ENCODE data around the gene IMPDH1. TPM values are rescaled to one million over a fixed set of nuclear protein-coding genes. Genes with fewer than 3 reads are reported as not detected.

IMPDH1 gene
- total RNA-seq, 3 donors from 2014 or later (not counting 1 experiment from before 2014, with no cell fraction given): 77.8 to 94.1 (median 89.6) TPM

DNA sequence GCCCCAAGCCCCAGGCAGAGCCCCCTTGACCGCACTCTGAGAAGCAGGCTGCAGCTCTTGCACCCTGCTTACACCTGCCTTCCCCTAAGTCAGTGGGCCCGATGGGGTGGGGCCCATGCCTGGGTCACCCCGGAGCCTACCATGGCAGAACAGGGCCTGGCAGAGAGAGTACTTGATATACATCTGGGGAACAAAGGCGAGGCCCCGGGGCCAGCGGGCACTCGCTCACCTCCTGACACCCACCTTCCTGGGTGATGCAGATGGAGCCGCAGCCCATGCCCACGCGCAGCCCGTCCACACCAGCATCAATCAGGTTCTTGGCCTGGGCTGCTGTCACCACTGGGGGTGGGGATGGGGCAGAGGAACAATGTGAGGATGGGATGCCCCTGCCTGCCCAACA lies 13.4 kb downstream of the IMPDH1 start:
- DNase-seq (no peak), ATAC-seq (no peak)
- TF ChIP-seq, protein P1, sequence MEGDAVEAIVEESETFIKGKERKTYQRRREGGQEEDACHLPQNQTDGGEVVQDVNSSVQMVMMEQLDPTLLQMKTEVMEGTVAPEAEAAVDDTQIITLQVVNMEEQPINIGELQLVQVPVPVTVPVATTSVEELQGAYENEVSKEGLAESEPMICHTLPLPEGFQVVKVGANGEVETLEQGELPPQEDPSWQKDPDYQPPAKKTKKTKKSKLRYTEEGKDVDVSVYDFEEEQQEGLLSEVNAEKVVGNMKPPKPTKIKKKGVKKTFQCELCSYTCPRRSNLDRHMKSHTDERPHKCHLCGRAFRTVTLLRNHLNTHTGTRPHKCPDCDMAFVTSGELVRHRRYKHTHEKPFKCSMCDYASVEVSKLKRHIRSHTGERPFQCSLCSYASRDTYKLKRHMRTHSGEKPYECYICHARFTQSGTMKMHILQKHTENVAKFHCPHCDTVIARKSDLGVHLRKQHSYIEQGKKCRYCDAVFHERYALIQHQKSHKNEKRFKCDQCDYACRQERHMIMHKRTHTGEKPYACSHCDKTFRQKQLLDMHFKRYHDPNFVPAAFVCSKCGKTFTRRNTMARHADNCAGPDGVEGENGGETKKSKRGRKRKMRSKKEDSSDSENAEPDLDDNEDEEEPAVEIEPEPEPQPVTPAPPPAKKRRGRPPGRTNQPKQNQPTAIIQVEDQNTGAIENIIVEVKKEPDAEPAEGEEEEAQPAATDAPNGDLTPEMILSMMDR (IDR thresholded peaks at IDR 0.05): no peak
- no peaks in the 10 kb centered on the region for H3K9me3 Mint-ChIP-seq
- H3K9me3 ChIP-seq (ENCODE audit: control insufficient read depth, insufficient read depth, low read length): no peaks in the 10 kb centered on the region
- no peak overlapping the region for H3K27ac ChIP-seq (ENCODE audit: low read length)
- intact Hi-C loops (cut with micrococcal nuclease): no loop called here
- no peaks in the 10 kb centered on the region for H3K4me1 ChIP-seq (ENCODE audit: control insufficient read depth, insufficient read depth, low read length)
- no peak overlapping the region for H3K4me3 ChIP-seq (ENCODE audit: low read length)
- H3K27me3 ChIP-seq (ENCODE audit: control insufficient read depth, insufficient read depth, low read length): no peaks in the 10 kb centered on the region
- no peak overlapping the region for H3K4me3 Mint-ChIP-seq
- peaks cover 71% of the 10 kb centered on the region for H3K36me3 ChIP-seq (ENCODE audit: control insufficient read depth, insufficient read depth, low read length)
- peaks cover 0 to 2% of the 10 kb centered on the region in 2 donors for H3K4me1 Mint-ChIP-seq
- no peak overlapping the region for H3K27ac Mint-ChIP-seq
- H3K27me3 Mint-ChIP-seq (ENCODE audit: low read depth in 2 of 2): no peaks in the 10 kb centered on the region
- WGBS (ENCODE audit: insufficient coverage): 96% methylated on average over 11 of the region's 11 CpGs
- H3K36me3 Mint-ChIP-seq: no peaks in the 10 kb centered on the region

DNA sequence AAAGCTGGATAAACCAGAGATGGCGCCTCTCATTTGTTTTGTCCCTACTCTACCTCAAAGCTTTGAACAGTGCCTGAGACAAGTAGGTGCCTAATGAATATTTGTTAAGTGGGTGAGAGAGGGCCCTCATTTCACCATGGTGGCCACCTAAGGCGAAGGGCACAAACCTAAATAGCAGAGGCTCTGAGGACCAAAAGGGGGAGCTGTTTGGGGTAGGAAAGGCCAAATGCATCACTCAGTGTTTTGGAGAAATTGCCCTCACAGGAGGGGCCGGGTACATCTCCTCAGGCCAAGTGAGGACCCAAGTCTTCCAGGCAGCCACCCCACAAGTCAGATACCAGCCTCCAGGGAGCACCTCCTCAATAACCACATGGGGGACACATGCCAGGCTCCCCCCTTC lies 14.0 kb downstream of the IMPDH1 start:
- WGBS (ENCODE audit: insufficient coverage): 94% methylated on average over 2 of the region's 3 CpGs
- no peaks in the 10 kb centered on the region for H3K4me1 ChIP-seq (ENCODE audit: control insufficient read depth, insufficient read depth, low read length)
- no peak overlapping the region for H3K27ac Mint-ChIP-seq
- H3K4me3 ChIP-seq (ENCODE audit: low read length): no peak overlapping the region
- H3K27me3 Mint-ChIP-seq (ENCODE audit: low read depth in 2 of 2): no peaks in the 10 kb centered on the region
- H3K36me3 ChIP-seq (ENCODE audit: control insufficient read depth, insufficient read depth, low read length): peaks cover 65% of the 10 kb centered on the region
- no peaks in the 10 kb centered on the region for H3K9me3 ChIP-seq (ENCODE audit: control insufficient read depth, insufficient read depth, low read length)
- H3K27me3 ChIP-seq (ENCODE audit: control insufficient read depth, insufficient read depth, low read length): no peaks in the 10 kb centered on the region
- H3K4me3 Mint-ChIP-seq: no peak overlapping the region
- TF ChIP-seq, protein P1 (IDR thresholded peaks at IDR 0.05): no peak
- no peaks in the 10 kb centered on the region for H3K9me3 Mint-ChIP-seq
- H3K4me1 Mint-ChIP-seq: peaks cover 0 to 7% of the 10 kb centered on the region in 2 donors
- intact Hi-C loops (cut with micrococcal nuclease): no loop called here
- ATAC-seq: no peak
- no peaks in the 10 kb centered on the region for H3K36me3 Mint-ChIP-seq
- no peak overlapping the region for H3K27ac ChIP-seq (ENCODE audit: low read length)
- DNase-seq: no peak

DNA sequence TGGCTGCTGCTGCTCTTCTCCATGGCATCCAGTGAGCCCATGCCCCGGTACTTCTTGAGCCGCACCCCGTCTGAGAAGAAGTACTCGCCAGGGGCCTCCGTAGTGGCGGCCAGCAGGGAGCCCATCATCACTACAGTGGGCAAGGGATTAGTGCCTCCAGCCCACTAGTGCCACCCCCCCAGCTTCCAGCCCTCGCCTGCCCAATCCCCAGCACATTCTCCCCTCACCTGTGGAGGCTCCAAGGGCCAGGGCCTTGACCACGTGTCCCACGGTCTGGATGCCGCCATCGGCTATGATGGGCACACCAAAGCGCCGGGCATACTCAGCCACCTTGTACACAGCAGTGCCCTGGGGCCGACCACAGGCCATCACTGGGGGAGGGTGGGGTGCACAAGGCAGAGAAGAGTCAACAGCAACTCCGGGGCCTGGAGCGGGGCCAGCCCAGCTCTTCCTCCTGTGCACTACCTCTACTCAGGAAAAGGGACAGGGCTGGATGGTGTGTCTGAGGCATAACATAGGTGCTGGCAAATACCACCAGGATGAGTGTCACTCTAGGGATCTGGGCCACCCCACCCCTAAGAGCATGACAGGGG lies 14.8 kb downstream of the IMPDH1 start:
- intact Hi-C loops (cut with micrococcal nuclease): no loop called here
- Mint-ChIP-seq H3K27ac (no peak overlapping the region), H3K4me1 (peaks cover 0 to 7% of the 10 kb centered on the region in 2 donors), H3K36me3 (no peaks in the 10 kb centered on the region), H3K27me3 (ENCODE audit: low read depth in 2 of 2) (no peaks in the 10 kb centered on the region), H3K4me3 (no peak overlapping the region), H3K9me3 (no peaks in the 10 kb centered on the region)
- Histone ChIP-seq H3K9me3 (ENCODE audit: control insufficient read depth, insufficient read depth, low read length) (no peaks in the 10 kb centered on the region), H3K4me3 (ENCODE audit: low read length) (no peak overlapping the region), H3K4me1 (ENCODE audit: control insufficient read depth, insufficient read depth, low read length) (no peaks in the 10 kb centered on the region), H3K36me3 (ENCODE audit: control insufficient read depth, insufficient read depth, low read length) (peaks cover 58% of the 10 kb centered on the region), H3K27ac (ENCODE audit: low read length) (no peak overlapping the region), H3K27me3 (ENCODE audit: control insufficient read depth, insufficient read depth, low read length) (no peaks in the 10 kb centered on the region)
- no peak for ATAC-seq
- WGBS (ENCODE audit: insufficient coverage): 97% methylated on average over 16 of the region's 16 CpGs
- no peak for DNase-seq
- TF ChIP-seq, protein P1 (IDR thresholded peaks at IDR 0.05): no peak
